GM11168 (cell line): ENCODE data around the gene CLDN14.

Source experiments
- in situ Hi-C: fragments of 300-500 bp; cut with MboI; formaldehyde crosslinking; loops from one replicate; pipeline ENCODE4 v1.12.0; 2022; ENCODE audit warnings: low sequenced_read_pairs; ENCODE audit not compliant: unreplicated experiment

CLDN14 gene

DNA sequence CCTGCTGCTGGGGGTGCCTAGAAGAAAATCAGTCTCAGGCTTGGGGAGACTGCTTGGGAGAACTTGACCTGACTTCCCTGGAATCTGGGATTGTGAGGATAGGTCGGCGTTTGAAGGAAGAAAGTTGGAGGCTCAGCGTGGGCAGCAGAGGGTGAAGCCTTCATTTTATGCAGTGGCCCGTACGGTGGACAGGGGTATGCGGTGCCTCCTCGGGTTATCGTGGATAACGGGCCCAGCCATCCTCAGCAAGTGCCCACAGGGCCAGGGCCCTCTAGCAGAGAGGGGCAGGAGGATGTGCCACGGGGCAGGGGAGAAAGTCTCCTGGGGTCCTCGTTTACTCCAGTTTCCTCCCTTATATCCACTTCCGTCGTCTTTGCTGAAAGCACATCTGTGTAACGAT is 60.7 kb downstream of the CLDN14 start:
- in situ Hi-C loops = no loop called here

DNA sequence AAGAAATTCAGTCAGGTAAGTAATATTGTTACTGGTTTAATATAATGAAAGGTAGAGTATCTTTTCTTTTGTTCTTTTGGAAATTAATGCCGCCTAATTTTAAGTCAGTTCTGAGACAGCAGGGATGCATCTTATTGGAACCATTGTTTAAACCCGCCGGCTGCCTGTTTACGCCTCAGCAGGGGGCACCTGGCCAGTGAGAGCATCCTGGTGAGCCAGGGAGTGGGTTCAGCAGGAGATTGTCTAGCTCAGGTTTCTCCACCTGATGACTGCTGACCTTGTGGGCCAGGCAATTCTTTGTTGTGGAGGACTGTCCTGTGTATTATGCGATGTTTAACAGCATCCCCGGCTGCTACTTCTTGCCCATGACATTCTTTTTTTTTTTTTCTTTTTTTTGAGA is 64.5 kb downstream of the CLDN14 start:
- in situ Hi-C loops = no loop called here

DNA sequence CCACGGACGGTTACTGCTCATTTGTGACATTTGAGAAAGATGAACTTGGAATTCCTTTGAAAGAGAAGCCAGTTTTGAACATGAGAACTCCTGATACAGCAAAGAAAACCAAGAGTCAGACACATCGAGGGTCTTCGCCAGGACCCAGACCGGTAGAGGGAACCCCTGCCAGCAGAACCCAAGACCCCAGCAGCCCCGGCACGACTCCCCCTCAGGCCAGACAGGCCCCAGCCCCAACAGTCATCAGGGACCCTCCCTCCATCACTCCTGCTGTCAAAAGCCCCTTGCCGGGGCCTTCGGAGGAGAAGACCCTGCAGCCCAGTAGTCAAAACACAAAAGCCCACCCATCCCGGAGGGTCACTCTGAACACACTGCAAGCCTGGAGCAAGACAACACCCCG is 67.0 kb downstream of the CLDN14 start:
- in situ Hi-C loops = no loop called here

DNA sequence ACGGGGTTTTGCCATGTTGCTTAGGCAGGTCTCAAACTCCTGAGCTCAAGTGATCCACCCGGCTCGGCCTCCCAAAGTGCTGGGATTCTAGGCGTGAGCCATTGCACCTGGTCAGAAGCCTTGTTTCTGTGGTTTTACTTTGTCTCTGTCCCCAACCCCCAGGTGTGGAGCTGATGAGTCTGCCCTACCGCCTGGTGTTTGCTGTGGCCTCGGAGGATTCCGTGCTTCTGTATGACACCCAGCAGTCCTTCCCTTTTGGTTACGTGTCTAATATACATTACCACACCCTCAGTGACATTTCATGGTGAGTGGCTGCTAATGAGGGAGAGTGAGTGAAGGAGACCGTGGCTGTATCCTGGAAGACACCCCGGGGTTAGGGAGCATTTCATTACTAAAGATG is 68.6 kb downstream of the CLDN14 start:
- in situ Hi-C loops = no loop called here
